Tibial artery (tissue), 4 donors: Measurements from ENCODE around the gene C4BPA.

Experiments
- DNase-seq, 2 donors: peaks; one replicate each; pipeline ENCODE4 v3.0.0-alpha.2; 2019
- H3K27ac ChIP-seq, 2 donors: fragments of 200-600 bp; sonication (generic) in 1 of 2; 1 replicate in 1 of 2; 2 replicates in 1 of 2; pipeline ENCODE4 v1.5.1; 2018 to 2019; ENCODE audit warnings: mild to moderate bottlenecking in 1 of 2
- H3K27me3 ChIP-seq, 2 donors: fragments of 200-600 bp; sonication (generic) in 1 of 2; one replicate each; pipeline versions ENCODE4 v1.5.1 to v1.6.0; 2016 to 2019
- H3K36me3 ChIP-seq, 3 donors: fragments of 200-600 bp; sonication (generic) in 2 of 3; one replicate each; pipeline ENCODE4 v1.5.1; 2016 to 2019; ENCODE audit warnings: mild to moderate bottlenecking in 2 of 3
- H3K4me1 ChIP-seq, 4 donors: fragments of 200-600 bp; sonication (generic) in 2 of 4; 1 replicate in 3 of 4; 2 replicates in 1 of 4; pipeline ENCODE4 v1.5.1; 2016 to 2019
- H3K4me3 ChIP-seq, 2 donors: fragments of 200-600 bp; sonication (generic) in 1 of 2; 1 replicate in 1 of 2; 2 replicates in 1 of 2; pipeline ENCODE4 v1.5.1; 2018 to 2019; ENCODE audit warnings: mild to moderate bottlenecking in 2 of 2
- H3K9me3 ChIP-seq, 3 donors: fragments of 200-600 bp; sonication (generic) in 1 of 3; one replicate each; pipeline ENCODE4 v1.5.1; 2016 to 2019
- CTCF ChIP-seq, 2 experiments: fragments of 200-600 bp in 1 of 2; fragments of 450-650 bp in 1 of 2; IDR thresholded peaks; one replicate each; pipeline ENCODE4 v1.5.1; 2017 to 2019; ENCODE audit warnings: antibody characterized with exemption in 2 of 2, mild to moderate bottlenecking in 1 of 2, moderate library complexity in 1 of 2
- intact Hi-C: fragments of 100-400 bp; cut with DNase I; formaldehyde crosslinking; loops from one replicate; pipeline ENCODE4 v1.15.0; 2023; ENCODE audit warnings: low total_unique reads

The C4BPA gene

GRCh38 chr1:207088701-207089626 lies 15.1 kb upstream of the C4BPA start, which contains the start of gene C4BPB:
Gene C4BPB (plus strand): TSS chr1:207088860. CDS start chr1:207089532, 672 bp downstream.
- Histone ChIP-seq H3K4me1 (no peaks in the 10 kb centered on the region), H3K27ac (no peak within 1 kb of the TSS), H3K9me3 (no peaks in the 10 kb centered on the region), H3K4me3 (no peak within 1 kb of the TSS), H3K27me3 (no peaks in the 10 kb centered on the region), H3K36me3 (no peaks in the 10 kb centered on the region)
- no peak for DNase-seq
- TF ChIP-seq CTCF (IDR thresholded peaks at IDR 0.05): no peak
- intact Hi-C loops: no loop called here

DNA sequence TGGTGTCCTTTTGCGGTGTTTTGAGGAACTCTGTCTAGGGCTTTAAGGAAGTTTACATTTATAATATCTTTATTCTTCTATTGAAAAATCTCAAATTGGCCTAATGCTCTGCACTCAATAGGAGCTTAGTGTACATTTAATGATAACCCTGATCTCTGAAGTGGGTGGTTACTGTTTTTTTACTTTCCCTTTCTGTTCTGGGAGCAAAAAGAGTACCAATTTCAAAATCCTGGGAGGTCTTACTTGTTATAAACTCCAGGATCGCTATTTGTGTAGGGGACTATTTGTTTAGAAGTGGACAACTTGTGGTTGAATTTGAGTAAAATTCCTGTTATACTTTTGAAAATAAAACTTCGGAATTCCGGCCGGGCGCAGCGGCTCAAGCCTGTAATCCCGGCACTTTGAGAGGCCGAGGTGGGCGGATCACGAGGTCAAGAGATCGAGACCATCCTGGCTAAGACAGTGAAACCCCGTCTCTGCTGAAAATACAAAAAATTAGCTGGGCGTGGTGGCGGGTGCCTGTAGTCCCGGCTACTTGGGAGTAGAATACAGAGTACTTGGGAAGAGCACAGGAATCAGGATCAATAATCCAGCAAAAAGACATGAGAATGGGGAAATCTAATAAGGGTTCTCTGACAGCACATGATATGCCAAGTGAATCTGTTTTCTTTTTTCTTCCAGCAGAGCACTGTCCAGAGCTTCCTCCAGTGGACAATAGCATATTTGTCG lies 14.2 kb upstream of the C4BPA start:
- H3K27ac ChIP-seq: no peak overlapping the region
- H3K27me3 ChIP-seq: no peaks in the 10 kb centered on the region
- no peaks in the 10 kb centered on the region for H3K9me3 ChIP-seq
- no peak for TF ChIP-seq CTCF (IDR thresholded peaks at IDR 0.05)
- intact Hi-C loops: no loop called here
- DNase-seq: no peak
- no peaks in the 10 kb centered on the region for H3K4me1 ChIP-seq
- no peaks in the 10 kb centered on the region for H3K36me3 ChIP-seq
- H3K4me3 ChIP-seq: no peak overlapping the region

DNA sequence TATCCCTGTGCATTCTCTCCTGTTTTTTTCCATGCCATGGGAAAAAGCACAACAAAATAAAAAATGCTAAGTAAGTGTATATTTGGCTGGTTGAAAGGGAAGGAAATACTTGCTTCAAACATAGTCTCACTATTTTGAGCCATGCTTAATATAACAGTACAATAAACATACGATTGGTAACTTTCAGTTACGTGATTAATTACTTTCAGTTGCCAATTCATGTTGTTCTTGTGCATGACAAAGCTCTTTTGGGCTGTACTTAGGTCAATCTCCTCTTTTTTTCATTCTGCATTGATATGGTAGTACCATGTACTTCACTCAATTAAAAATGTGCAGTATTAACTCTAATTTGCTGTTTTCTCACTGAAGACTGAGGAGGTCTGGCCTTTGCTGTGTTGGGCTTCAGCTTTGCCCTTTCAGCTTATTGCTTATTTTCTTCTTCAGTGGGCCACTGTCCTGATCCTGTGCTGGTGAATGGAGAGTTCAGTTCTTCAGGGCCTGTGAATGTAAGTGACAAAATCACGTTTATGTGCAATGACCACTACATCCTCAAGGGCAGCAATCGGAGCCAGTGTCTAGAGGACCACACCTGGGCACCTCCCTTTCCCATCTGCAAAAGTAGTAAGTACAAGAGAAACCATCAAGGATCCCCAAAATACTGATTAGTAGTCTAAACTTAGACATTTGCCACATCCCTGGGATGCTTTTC lies 12.7 kb upstream of the C4BPA start:
- Histone ChIP-seq H3K4me3 (no peak overlapping the region), H3K27ac (no peak overlapping the region), H3K36me3 (no peaks in the 10 kb centered on the region), H3K27me3 (no peaks in the 10 kb centered on the region), H3K9me3 (no peaks in the 10 kb centered on the region), H3K4me1 (no peaks in the 10 kb centered on the region)
- intact Hi-C loops: no loop called here
- TF ChIP-seq CTCF (IDR thresholded peaks at IDR 0.05): no peak
- DNase-seq: no peak

DNA sequence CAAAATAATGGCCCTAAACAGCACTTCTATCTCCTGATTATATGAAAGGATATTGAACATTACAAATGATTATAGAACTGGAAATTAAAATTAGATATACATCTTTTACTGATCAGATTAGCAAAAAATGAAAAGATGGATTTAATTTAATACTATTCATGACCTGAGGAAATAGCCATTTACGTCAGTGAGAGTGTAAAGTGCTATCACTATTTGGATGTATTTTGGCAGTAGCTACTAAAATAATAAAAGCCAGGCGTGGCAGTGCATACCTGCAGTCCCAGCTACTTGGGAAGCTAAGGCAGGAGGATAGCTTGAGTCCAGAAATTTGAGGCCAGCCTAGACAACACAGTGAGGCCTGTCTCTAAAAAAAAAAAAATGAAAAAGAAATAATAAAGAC lies 10.1 kb upstream of the C4BPA start:
- DNase-seq: no peak
- Histone ChIP-seq H3K9me3 (no peaks in the 10 kb centered on the region), H3K27me3 (peaks cover 0 to 2% of the 10 kb centered on the region in 2 donors), H3K4me1 (no peaks in the 10 kb centered on the region), H3K27ac (no peak overlapping the region), H3K36me3 (no peaks in the 10 kb centered on the region), H3K4me3 (no peak overlapping the region)
- intact Hi-C loops: no loop called here
- TF ChIP-seq CTCF (IDR thresholded peaks at IDR 0.05): no peak

DNA sequence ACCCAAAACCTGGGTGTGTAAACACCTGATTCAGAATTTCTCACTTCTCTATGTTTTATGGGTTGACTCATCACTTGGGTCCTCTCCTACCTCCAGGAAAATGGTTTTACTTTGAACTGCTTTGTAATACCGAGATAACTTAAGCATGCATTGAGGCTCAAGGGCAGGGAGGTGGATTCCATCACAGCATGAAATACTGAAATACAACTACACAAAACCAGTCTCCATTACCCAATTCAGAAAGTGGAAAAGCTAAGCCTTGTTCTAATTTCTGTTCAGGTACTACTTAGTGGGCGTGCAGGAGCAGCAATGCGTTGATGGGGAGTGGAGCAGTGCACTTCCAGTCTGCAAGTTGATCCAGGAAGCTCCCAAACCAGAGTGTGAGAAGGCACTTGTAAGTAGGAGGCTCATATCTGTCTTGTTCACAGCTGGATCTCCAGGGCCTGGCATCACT lies 6.1 kb upstream of the C4BPA start:
- Histone ChIP-seq H3K27ac (no peak overlapping the region), H3K36me3 (no peaks in the 10 kb centered on the region), H3K4me1 (no peaks in the 10 kb centered on the region), H3K27me3 (peaks cover 0 to 2% of the 10 kb centered on the region in 2 donors), H3K4me3 (no peak overlapping the region), H3K9me3 (no peaks in the 10 kb centered on the region)
- intact Hi-C loops: no loop called here
- no peak for TF ChIP-seq CTCF (IDR thresholded peaks at IDR 0.05)
- DNase-seq: no peak
